GM12878 (cell line): ENCODE measurements around the gene ELAVL1. TPM values are rescaled to one million over a fixed set of nuclear protein-coding genes. Genes with fewer than 3 reads are reported as not detected.

Experiments
- BRCA1 ChIP-seq: IDR thresholded peaks from 2 replicates; pipeline ENCODE4 v1.6.1; 2011; ENCODE audit warnings: low read depth, low read length, improper control_type of control experiment
- CHD4 ChIP-seq: fragments of 200-600 bp; sonication (generic); IDR thresholded peaks from 2 replicates; pipeline ENCODE4 v1.6.1; 2016; ENCODE audit warnings: mild to moderate bottlenecking
- CREB1 ChIP-seq: IDR thresholded peaks from 2 replicates; pipeline ENCODE4 v1.6.1; 2012; ENCODE audit warnings: low read depth, mild to moderate bottlenecking, inconsistent platforms
- DPF2 ChIP-seq: fragments of 450-650 bp; IDR thresholded peaks from 2 replicates; pipeline ENCODE4 v1.6.1; 2017; ENCODE audit warnings: mild to moderate bottlenecking
- GABPA ChIP-seq: IDR thresholded peaks from 2 replicates; pipeline ENCODE4 v1.6.1; 2014; ENCODE audit warnings: antibody characterized with exemption, low read depth, mild to moderate bottlenecking, inconsistent platforms
- GATAD2B ChIP-seq: fragments of 450-650 bp; conservative IDR thresholded peaks from 2 replicates; pipeline ENCODE4 v1.6.1; 2017; ENCODE audit warnings: low read depth, mild to moderate bottlenecking, moderate library complexity
- KAT2A ChIP-seq: conservative IDR thresholded peaks from 2 replicates; pipeline ENCODE4 v1.6.1; 2011; ENCODE audit warnings: low read depth, low read length; ENCODE audit not compliant: control insufficient read depth
- MEF2A ChIP-seq: IDR thresholded peaks from 2 replicates; pipeline ENCODE4 v1.6.1; 2011; ENCODE audit warnings: low read depth, mild to moderate bottlenecking, low read length, moderate library complexity; ENCODE audit not compliant: insufficient read depth
- NFYB ChIP-seq: IDR thresholded peaks from 2 replicates; pipeline ENCODE4 v1.6.1; 2011; ENCODE audit warnings: low read depth, mild to moderate bottlenecking, low read length, improper control_type of control experiment, moderate library complexity; ENCODE audit not compliant: insufficient read depth
- POLR2A ChIP-seq: IDR thresholded peaks from 2 replicates; pipeline ENCODE4 v1.6.1; 2011; ENCODE audit warnings: low read depth, mild to moderate bottlenecking, low read length
- RB1 ChIP-seq: fragments of 450-650 bp; formaldehyde crosslinking; IDR thresholded peaks from 2 replicates; pipeline ENCODE4 v1.6.1; 2017; ENCODE audit warnings: mild to moderate bottlenecking, borderline replicate concordance
- RCOR1 ChIP-seq: conservative IDR thresholded peaks from 2 replicates; pipeline ENCODE4 v1.6.1; 2012; ENCODE audit warnings: low read depth, low read length, improper control_type of control experiment
- RELA ChIP-seq: fragments of 450-650 bp; IDR thresholded peaks from 2 replicates; pipeline ENCODE4 v1.8.0; 2014; ENCODE audit warnings: borderline replicate concordance; ENCODE audit not compliant: partially characterized antibody
- RELB ChIP-seq: fragments of 450-650 bp; IDR thresholded peaks from 2 replicates; pipeline ENCODE4 v1.6.1; 2017; ENCODE audit warnings: low read depth, mild to moderate bottlenecking, moderate library complexity
- SMARCA5 ChIP-seq: fragments of 450-650 bp; IDR thresholded peaks from 2 replicates; pipeline ENCODE4 v1.6.1; 2017; ENCODE audit warnings: mild to moderate bottlenecking
- USF2 ChIP-seq: IDR thresholded peaks from 2 replicates; pipeline ENCODE4 v1.6.1; 2011; ENCODE audit warnings: low read depth, low read length, improper control_type of control experiment, borderline replicate concordance
- ZNF207 ChIP-seq: fragments of 450-650 bp; IDR thresholded peaks from 2 replicates; pipeline ENCODE4 v1.6.1; 2014; ENCODE audit warnings: antibody characterized with exemption, mild to moderate bottlenecking, borderline replicate concordance
- polyA plus RNA-seq, 11 experiments: library from polyadenylated mRNA; depleted of rRNA in 4 of 11; unstranded in 6 of 11; stranded (reverse) in 5 of 11; fragments of >200 nt; fragmentation: Nextera tagmentation in 4 of 11; fragmentation: Illumina TruSeq in 1 of 11; extraction: Ambion mirVana in 4 of 11; extraction: Trizol in 1 of 11; gene quantifications; 1 replicate in 1 of 11; 2 replicates in 10 of 11; pipeline versions ENCODE4 v1.2.1 to v1.2.3, GENCODE V29; 2011 to 2016; ENCODE audit warnings: inconsistent platforms in 2 of 11, missing spikeins in 2 of 11, low read depth in 1 of 11
- total RNA-seq, 4 experiments: library from RNA; depleted of rRNA in 3 of 4; stranded (reverse); fragments of >200 nt in 3 of 4; fragmentation: Illumina TruSeq in 1 of 4; extraction: Trizol in 1 of 4; gene quantifications; 2 replicates each; pipeline versions ENCODE4 v1.2.1 to v1.2.3, GENCODE V29; 2013 to 2021
- TF ChIP-seq, protein P1 (sequence below): fragments of 450-650 bp; IDR thresholded peaks from 2 replicates; pipeline ENCODE4 v1.6.1; 2017; ENCODE audit warnings: mild to moderate bottlenecking, moderate library complexity
- TF ChIP-seq, protein P2 (sequence below): fragments of 450-650 bp; formaldehyde crosslinking; IDR thresholded peaks from 2 replicates; pipeline ENCODE4 v1.5.0; 2022; ENCODE audit warnings: mild to moderate bottlenecking, missing genetic modification characterization

The ELAVL1 gene
- total and polyA plus RNA-seq, 10 of the 15 experiments (the other 5 are each of a cell fraction or from before 2014, with no cell fraction given): 7.4 to 155 (median 70.3) TPM

DNA sequence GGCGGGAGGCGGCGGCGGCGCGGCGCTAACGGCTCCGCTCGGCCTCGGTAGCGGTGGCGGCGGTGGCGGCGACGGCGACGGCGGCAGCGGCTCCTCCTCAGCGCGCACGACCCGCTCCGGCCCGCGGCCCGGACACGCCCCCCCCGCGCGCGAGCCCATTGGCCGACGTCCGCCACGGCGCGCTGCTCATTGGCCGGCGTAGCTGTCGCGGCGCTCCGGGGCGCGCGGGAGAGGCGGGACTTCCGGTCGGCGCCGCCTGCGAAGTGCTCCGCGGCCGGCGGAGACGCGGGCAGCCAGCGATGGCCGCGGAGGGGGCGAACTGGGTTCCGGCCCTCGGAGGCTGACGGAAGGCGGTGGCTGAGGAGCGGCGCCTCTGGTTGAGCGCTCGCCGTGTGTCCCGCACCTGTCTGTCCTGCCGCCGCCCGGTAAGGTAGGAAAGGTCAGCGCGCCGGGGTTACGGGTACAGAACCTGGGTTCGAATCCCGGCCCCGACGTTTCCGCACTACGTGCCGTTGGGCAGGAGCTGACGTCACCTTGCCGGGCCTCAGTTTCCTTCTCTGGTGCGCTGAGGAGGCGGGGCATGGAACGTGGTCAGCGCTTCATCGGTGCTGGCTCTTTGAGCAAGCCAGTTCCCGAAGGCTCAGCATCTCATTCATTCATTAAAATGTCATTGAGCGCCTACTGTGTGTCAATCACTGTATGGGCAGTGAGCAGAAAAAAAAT lies at the start of gene ELAVL1 (continued):
- TF ChIP-seq, protein P1, sequence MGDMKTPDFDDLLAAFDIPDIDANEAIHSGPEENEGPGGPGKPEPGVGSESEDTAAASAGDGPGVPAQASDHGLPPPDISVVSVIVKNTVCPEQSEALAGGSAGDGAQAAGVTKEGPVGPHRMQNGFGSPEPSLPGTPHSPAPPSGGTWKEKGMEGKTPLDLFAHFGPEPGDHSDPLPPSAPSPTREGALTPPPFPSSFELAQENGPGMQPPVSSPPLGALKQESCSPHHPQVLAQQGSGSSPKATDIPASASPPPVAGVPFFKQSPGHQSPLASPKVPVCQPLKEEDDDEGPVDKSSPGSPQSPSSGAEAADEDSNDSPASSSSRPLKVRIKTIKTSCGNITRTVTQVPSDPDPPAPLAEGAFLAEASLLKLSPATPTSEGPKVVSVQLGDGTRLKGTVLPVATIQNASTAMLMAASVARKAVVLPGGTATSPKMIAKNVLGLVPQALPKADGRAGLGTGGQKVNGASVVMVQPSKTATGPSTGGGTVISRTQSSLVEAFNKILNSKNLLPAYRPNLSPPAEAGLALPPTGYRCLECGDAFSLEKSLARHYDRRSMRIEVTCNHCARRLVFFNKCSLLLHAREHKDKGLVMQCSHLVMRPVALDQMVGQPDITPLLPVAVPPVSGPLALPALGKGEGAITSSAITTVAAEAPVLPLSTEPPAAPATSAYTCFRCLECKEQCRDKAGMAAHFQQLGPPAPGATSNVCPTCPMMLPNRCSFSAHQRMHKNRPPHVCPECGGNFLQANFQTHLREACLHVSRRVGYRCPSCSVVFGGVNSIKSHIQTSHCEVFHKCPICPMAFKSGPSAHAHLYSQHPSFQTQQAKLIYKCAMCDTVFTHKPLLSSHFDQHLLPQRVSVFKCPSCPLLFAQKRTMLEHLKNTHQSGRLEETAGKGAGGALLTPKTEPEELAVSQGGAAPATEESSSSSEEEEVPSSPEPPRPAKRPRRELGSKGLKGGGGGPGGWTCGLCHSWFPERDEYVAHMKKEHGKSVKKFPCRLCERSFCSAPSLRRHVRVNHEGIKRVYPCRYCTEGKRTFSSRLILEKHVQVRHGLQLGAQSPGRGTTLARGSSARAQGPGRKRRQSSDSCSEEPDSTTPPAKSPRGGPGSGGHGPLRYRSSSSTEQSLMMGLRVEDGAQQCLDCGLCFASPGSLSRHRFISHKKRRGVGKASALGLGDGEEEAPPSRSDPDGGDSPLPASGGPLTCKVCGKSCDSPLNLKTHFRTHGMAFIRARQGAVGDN: 0 out of 2 replicates have a peak, but pooled peaks have one; percentile 28
- TF ChIP-seq CREB1 (peak; percentile 63; the same call in 1 of the 2 replicates), GABPA (peak; percentile 81), GATAD2B (peak; percentile 95), KAT2A (no peak), NFYB (peak; percentile 95), SMARCA5 (peak; percentile 94), USF2 (no peak), RELB (0 out of 2 replicates have a peak, but pooled peaks have one; percentile 44), MEF2A (0 out of 2 replicates have a peak, but pooled peaks have one; percentile 6), DPF2 (peak; percentile 96), BRCA1 (no peak), RB1 (peak; percentile 86), CHD4 (no peak), RELA (peak; percentile 72), POLR2A (peak; percentile 98), ZNF207 (peak; percentile 94), RCOR1 (0 out of 2 replicates have a peak, but pooled peaks have one; percentile 21)
- TF ChIP-seq, protein P2, sequence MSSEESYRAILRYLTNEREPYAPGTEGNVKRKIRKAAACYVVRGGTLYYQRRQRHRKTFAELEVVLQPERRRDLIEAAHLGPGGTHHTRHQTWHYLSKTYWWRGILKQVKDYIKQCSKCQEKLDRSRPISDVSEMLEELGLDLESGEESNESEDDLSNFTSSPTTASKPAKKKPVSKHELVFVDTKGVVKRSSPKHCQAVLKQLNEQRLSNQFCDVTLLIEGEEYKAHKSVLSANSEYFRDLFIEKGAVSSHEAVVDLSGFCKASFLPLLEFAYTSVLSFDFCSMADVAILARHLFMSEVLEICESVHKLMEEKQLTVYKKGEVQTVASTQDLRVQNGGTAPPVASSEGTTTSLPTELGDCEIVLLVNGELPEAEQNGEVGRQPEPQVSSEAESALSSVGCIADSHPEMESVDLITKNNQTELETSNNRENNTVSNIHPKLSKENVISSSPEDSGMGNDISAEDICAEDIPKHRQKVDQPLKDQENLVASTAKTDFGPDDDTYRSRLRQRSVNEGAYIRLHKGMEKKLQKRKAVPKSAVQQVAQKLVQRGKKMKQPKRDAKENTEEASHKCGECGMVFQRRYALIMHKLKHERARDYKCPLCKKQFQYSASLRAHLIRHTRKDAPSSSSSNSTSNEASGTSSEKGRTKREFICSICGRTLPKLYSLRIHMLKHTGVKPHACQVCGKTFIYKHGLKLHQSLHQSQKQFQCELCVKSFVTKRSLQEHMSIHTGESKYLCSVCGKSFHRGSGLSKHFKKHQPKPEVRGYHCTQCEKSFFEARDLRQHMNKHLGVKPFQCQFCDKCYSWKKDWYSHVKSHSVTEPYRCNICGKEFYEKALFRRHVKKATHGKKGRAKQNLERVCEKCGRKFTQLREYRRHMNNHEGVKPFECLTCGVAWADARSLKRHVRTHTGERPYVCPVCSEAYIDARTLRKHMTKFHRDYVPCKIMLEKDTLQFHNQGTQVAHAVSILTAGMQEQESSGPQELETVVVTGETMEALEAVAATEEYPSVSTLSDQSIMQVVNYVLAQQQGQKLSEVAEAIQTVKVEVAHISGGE (CRISPR knock-in tag): peak; percentile 64
